Stimulated activated naive CD8-positive, alpha-beta T cell treated with anti-CD3 and anti-CD28 coated beads, Interleukin-15, Interleukin-2, amounts not matched to agents 100 U/mL and 50 U/mL, for 24 hours (primary cell): ENCODE measurements around the gene SPATA25.

Experiments
- ATAC-seq: fragments of 150-1000 bp; cut with Tn5 transposase; one replicate; pipeline ENCODE4 v1.10.0; 2021
- DNase-seq: peaks from one replicate; pipeline ENCODE4 v3.0.0; 2021

Gene SPATA25

DNA sequence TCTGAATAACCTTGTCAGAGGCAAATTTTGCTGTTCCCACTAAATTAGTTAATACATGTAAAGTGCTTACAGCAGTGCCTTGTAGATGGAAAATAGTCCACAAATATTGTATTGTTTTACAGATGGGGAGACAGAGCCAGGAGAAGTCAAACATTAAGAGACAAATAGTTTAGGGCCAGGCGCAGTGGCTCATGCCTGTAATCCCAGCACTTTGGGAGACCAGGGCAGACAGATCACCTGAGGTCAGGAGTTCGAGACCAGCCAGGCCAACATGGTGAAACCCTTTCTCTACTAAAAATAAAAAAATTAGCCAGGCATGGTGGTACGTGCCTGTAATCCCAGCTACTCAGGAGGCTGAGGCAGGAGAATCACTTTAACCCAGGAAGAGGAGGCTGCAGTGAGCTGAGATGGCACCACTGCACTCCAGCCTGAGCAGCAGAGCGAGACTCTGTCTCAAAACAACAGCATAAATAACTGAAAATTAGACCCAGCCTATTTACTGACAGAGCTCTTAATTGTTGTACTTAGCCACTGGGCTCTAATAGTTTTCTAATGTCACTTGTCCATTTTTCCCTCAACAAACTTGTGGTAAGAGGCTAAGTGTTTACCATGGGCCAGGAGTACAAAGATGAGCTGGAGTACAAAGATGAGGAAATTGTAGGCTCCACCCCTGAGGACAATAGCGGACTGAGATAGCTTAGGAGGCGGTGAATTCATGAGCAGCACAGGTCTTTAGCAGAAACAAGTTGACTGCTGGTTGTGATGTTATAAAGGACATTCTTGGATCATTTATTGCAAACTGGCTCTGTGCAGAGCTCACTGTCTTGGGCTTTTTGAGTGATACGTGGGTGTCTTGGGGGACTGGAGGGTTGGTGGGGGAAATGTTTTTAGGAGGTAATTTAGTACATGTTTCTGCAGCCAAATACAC is 23.6 kb downstream of the SPATA25 start:
- ATAC-seq (no peak), DNase-seq (no peak)

DNA sequence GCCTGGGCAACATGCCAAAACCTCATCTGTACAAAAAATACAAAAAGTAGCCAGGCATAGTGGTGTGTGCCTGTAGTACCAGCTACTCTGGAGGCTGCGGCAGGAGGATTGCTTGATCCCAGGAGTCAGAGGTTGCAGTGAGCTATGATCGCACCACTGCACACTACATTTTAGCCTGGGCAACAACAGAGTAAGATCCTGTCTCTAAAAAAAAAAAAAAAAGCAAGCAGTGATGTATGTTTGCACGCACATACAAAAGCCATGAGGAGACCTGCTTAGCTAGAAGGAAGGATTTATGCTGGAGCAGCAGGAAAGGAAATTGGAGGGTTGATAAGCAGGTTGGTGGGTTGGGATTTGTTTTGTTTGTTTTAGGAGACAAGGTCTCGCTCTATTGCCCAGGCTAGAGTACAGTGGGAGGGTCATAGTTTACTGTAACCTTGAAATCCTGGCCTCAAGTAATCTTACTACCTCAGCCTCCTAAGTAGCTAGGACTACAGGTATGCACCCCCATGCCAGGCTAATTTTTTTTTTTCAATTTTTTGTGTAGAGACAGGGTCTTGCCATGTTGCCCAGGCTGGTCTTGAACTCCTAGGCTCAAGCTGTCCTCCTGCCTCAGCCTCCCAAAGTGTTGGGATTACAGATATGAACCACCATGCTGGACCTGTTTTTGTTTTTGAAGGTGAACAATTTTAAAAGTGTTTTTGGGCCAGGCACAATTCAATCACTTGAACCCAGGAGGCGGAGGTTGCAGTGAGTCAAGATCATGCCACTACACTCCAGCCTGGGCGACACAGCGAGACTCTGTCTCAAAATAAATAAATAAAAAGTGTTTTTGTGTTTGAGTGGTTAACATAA is 26.0 kb downstream of the SPATA25 start:
- ATAC-seq: no peak
- no peak for DNase-seq

DNA sequence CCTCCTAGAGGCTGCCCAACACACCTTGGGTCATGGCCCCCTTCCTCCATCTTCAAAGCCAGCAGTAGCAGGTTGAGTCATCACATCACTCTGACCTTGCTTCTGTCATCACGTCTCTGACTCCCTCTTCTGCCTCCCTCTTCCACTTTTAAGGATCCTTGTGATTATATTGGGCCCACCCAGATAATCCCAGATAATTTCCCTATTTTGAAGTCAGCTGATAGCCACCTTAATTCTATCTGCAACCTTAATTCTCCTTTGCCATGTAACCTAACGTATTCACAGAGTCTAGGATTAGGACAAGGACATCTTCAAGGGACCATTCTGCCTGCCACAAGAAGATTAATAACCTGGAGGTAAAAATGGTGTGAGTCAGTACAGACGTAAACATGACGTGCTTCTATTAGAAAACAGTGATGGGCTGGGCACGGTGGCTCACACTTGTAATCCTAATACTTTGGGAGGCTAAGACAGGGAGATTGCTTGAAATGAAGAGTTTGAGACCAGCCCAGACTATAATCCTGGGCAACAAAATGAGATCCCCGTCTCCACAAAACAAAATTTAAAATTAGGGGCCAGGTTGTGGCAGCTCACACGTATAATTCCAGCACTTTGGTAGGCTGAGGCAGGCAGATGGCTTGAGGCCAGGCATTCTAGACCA is 26.7 kb downstream of the SPATA25 start:
- ATAC-seq (no peak), DNase-seq (no peak)

DNA sequence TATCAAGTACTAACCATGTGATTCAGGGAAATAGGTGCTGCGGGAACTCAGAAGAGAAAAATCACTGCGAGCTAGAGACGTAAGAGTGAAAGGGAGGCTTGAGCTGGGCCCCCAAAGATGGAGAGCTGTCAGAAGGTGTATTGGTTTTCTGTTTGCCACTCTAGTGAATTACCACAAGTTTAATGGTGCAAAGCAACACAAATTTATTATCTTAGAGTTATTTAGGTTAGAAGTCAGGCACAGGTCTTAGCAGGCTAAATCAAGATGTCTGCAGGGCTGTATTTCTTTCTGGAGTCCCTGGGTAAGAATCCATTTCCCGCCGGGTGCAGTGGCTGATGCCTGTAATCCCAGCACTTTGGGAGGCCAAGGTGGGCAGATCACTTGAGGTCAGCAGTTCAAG is 27.5 kb downstream of the SPATA25 start:
- DNase-seq: no peak
- ATAC-seq: no peak

DNA sequence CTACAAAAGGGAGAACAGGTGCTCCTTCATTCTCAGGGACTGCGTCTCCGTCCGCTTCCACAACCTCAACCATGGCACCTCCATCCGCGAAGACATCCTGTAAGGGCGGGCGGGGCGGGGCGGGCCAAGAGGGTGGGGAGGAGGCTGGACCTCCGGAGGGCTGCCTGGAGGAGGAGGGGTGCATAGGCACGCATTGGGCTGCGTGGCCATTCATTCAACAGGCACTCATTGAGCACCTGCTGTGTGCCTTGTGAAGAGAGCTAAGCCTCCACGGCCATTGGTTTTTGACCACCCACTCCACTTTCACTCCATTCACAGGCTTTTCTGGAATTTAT is 29.6 kb downstream of the SPATA25 start:
- DNase-seq (peak; percentile 61), ATAC-seq (peak; percentile 41)

DNA sequence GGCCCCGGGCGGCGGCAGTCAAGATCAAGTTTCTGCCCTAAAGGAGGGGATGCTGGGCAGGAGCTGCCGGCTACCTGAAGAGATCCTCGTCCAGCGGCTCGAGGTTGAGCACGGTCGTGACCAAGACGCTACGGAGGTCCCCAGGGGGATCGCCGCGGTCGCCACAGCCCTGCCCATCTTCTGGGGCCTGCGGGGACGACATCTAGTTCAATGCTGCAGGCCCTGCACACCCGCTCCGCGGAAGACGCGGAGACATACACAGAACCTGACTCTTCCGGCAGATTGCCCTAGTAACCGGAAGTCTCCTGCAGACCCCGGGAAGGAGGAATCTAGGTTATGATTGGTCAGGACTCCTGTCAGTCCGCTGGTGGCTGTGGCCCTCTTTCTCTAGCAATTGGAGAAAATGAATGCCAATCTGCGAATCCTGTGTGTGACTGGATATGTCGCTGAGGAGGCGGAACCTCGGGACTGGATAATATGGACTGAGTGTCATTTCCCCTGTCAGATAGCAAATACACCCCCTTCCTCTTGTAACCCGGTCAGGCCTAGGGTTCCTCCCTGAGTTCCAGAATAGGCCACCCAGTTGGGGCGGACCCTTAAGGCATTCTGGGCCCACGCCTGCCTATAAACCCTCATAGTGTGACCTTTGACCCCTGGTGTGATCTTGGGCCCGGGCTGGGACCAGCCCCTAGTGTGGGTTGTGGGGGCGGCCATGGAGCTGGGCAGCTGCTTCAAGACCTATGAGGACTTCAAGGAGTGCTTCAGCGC is 30.1 kb downstream of the SPATA25 start, which contains the start of the genes ACOT8 and ZSWIM3:
Gene ACOT8, minus strand, starts transcription at position 279 of the 768 bp plus-strand sequence. Its CDS starts 77 bp downstream, at position 202.
Gene ZSWIM3, plus strand, starts transcription at position 501 of the 768 bp plus-strand sequence. Its CDS starts 212 bp downstream, at position 713.
- ATAC-seq (peak; percentile 99), DNase-seq (peak; percentile 89)

DNA sequence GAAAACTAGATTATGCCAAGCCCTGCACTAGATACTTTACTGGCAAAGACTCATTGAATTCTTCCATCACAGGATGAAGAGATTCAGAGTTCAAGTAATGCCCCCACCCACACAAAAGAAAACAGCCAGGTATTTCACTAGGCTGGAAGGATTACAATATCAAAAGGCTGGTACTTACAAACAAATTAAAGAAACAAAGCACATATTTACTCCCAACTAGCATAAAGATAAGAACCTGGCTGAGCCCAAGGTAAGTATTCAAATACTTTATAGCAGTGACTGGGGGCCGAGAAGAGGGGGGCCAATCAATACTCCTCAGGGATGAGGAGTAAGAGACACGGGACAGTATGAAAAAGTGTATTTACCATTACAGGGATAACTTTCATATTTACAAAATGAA is 33.9 kb downstream of the SPATA25 start:
- ATAC-seq: no peak
- DNase-seq: no peak

DNA sequence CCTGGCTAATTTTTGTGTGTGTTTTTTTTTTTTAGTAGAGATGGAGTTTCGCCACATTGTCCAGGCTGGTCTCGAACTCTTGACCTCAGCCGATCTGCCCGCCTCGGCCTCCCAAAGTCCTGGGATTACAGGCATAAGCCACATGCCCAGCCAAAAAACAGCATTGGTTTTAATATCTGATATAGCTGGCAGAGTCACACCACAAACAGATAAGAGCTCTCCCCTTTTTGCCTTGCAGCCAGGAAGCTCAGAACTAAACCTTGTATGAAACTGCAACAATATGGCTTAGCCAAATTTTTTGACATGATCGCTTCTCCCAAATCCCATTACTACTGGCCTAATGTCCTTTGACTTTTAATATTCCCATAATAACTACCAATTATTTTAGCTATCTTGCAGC is 35.1 kb downstream of the SPATA25 start:
- DNase-seq: no peak
- no peak for ATAC-seq

DNA sequence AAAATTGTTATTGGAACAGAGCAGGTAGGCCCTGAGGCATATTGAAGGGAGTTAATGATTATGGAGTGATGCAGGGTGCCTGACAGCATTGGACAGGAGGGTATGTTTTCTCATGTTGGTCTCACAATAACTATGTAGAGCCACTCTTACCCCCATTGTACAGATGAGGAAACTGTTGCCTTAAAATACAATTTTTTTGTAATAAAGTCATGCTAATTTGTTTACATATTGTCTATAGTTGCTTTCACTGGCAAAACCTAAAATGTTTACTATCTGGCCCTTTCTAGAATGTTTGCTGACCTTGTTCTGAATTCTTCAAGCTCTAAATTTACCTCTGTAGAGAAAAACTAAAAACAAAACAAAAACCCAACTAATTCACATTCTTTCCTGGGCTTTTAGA is 35.9 kb downstream of the SPATA25 start:
- DNase-seq (no peak), ATAC-seq (no peak)

DNA sequence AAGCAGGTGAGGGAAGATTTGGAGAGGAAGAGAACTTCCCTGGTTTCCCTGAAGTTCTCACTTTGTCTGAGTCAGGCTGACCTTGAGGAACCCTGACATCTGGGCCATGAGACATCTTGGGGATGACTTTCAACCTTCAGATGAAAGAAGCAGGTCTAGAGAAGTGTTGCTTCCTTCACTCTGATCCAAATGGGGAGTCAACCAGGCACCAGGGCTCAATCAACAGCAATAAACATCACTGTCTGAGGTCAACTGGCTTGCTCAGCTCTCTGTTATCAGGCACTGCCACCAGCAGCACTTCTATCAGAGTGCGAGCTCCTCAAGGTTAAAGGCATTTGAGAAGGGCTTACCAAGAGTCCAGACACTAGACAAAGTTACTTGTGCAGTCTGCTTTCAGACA is 36.5 kb downstream of the SPATA25 start:
- ATAC-seq (no peak), DNase-seq (no peak)

DNA sequence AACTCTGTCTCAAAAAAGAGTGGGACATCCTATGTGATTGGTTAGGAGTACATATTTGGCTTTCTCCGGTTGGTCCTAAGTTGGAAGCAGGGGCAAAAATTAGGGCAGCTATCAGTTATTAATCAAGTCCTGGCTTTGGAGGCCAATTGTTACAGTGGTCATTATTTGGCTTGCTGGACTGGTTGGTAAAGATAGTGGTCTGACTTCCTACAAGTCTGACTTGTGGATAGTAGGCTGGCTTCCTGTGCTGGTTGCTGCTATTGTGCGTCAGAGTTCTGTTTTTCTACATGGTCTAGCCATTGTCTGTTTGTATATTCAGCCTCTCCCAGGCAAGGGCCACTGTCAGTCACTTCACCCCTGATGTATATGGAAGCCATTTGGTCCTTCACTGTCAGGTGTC is 37.2 kb downstream of the SPATA25 start:
- ATAC-seq (no peak), DNase-seq (no peak)

DNA sequence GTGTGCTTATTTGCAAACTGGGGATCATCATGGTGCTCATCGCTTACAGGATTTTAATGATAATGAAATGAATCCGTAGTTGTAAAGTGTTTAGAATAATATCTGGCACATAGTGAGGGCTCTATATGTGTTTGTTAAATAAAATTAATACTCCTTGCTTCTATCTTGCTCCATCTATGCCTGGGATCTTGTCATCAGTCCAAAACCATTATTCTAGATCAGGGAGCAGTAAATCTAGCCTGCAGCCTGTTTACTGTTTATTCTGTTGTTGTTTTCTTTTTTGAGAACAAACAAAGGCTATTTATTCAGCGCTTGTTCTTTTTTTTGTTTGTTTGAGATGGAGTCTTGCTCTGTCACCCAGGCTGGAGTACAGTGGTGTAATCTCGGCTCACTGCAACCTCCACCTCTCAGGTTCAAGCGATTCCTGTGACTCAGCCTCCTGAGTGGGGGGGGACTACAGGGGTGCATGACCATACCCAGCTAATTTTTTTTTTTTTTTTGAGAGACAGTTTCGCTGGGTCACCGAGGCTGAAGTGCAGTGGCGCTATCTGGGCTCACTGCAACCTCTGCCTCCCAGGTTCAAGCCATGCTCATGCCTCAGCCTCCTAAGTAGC is 38.3 kb downstream of the SPATA25 start:
- DNase-seq: no peak

DNA sequence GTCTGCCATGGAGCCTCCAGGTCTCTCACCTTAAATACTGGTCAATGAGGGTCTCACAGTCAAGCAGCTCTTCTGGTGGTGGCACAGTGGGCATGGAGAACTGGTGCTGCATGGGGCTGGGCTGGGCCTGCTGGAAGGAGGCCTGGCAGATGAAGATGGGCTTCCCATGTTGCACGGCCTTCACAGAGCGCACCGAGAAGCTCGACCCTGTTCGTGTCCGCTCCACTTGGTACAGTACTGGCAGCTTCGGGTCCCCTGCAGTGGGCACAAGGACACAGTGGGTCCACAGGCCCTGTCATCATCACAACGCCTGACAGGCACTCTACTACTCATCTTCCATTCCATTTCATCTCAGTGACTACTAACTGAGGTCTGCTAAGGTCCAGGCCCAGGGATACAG is 39.0 kb downstream of the SPATA25 start:
- no peak for DNase-seq
- ATAC-seq: no peak

More for the DNA sequence above, 38.3 kb downstream of the SPATA25 start:
- ATAC-seq: no peak

DNA sequence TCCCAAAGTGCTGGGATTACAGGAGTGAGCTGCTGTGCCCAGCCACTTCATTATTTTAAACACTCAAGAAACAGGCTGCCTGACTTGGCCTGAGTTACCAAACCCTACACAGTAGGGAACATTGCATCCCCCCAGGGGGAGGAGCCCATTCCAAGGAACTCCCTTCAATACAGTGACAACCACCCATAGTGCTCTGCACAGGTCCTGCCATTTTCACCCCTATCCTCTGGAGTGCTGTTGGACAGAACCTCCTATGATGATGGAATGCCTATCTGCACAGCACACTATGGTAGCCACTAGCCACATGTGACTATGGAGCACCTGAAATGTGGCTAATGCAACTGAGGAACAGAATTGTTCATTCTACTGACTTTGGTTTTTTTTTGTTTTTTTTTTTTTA is 42.0 kb downstream of the SPATA25 start:
- ATAC-seq: no peak
- DNase-seq: no peak

DNA sequence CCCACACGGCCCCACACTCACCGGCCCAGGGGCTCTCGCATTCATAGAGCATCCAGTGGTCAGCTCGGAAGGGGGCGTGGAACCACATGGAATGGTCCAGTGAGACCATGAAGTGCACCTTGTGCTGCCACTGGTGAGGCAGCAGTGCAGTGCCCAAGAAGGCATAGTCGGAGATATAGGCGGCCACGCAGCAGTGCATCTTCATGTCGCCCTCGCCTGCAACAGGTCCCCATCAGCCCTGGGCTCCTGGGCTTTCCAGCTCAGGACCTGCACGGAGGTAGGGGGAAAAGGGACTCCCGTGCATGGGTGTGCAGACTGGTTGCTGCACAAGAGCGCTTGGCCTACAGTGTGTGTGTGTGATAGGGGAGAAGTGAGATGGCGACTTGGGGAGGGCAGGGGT is 43.9 kb downstream of the SPATA25 start:
- ATAC-seq: no peak

DNA sequence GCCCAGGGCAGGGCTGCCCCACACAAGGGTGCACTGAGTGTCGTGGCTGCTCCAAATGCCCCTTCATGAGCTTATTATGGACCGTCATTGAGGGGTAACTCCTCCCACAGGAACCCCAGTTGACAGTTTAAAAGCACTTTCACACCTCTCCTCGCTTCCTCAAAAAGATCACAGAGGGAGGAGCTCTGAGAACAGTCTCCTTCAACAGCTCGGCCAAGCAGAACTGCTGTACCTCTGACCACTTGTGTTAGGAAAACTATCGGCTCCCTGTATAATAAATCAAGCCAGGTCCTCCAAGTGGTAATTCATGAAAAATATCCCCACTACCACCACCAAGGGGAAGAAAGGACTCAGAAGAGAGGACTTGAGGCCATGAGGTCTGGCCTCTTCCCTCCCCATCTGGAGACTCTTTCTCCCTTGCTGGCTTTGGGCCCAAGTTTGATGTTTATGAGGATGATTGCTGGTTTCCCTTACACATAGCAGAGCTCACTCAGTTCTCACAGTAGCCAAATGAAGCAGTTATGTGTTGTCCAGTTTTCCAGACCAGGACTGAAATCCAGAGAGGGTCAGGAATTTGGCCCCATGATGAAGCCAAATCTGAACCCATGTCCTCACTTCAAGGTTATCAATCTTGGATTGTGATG is 45.1 kb downstream of the SPATA25 start:
- DNase-seq (no peak), ATAC-seq (no peak)

More for the DNA sequence above, 43.9 kb downstream of the SPATA25 start:
- no peak for DNase-seq

DNA sequence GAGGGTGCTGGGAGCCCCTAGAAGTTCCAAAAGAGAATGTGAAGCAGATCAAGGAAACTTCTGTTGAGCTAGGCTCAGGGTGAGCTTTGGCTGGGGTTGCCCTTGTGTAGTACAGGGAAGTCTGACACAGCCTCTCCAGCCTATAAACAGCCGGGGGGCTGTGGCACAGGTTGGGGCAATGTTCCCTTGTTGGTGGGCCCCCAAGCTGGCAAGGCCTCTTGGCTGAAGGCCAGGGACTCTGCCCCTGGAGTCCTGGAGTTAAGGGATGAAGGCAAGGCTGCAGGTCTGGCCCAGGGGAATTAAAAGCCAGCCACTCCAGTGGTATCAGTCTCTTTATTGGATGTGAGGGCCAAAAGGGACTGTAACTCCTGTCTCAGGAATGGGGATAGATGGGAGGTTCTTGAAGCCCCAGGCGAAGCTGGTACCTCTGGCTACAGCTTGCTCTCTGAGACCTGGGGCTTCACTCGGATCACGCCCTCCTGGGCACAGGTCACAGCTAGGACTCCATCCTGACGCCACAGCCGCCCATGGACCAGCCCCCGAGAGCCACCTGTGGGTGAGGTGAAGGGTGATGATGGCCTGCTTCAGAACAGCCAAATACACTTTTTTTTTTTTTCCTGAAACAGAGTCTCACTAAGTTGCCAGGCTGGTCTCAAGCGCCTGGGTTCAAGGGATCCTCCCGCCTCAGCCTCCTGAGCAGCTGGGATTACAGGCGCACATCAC is 45.9 kb downstream of the SPATA25 start:
- no peak for ATAC-seq
- no peak for DNase-seq

DNA sequence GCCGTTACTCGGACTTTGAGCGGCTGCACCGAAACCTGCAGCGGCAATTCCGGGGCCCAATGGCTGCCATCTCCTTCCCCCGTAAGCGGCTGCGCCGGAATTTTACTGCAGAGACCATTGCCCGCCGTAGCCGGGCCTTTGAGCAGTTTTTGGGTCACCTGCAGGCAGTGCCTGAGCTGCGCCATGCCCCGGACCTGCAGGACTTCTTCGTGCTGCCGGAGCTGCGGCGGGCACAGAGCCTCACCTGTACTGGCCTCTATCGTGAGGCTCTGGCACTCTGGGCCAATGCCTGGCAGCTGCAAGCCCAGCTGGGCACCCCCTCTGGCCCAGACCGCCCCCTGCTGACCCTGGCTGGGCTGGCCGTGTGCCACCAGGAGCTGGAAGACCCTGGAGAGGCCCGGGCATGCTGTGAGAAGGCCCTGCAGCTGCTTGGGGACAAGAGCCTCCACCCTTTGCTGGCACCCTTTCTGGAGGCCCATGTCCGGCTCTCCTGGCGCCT is 46.7 kb downstream of the SPATA25 start:
- ATAC-seq (no peak), DNase-seq (no peak)

DNA sequence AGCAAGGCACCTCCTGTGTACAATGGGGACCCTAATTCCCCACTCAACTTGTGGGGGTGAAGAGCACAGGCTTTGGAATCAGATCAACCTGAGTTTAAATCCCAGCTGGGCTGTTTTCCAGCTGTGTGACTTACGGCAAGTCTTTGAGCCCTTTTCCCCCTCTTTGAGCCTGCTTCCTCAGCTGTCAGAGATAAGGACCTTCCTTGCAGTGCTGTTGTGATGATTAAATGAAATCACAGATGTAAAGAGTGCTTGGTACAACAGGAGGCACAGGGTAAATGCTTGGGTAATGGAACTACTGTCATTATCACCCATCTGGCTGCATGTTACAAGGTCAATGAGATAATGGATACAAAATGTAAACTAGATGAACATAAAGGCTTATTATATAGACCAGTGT is 50.6 kb downstream of the SPATA25 start:
- no peak for DNase-seq

More for the DNA sequence above, 50.6 kb downstream of the SPATA25 start:
- ATAC-seq: no peak
